Eye (tissue), 1 donor: Measurements from ENCODE around the gene CCDC184.
A peak's percentile ranks its signal among the peaks of the same experiment; 100 is the strongest.
"Not testable (repeated sequence)": the region's sequence is repeated elsewhere in the genome, so short reads cannot be mapped to it uniquely, and the experiment has no call there.

Source experiments
- DNase-seq: peaks from one replicate; pipeline ENCODE4 v3.0.0-alpha.2; 2015

Gene CCDC184

DNA sequence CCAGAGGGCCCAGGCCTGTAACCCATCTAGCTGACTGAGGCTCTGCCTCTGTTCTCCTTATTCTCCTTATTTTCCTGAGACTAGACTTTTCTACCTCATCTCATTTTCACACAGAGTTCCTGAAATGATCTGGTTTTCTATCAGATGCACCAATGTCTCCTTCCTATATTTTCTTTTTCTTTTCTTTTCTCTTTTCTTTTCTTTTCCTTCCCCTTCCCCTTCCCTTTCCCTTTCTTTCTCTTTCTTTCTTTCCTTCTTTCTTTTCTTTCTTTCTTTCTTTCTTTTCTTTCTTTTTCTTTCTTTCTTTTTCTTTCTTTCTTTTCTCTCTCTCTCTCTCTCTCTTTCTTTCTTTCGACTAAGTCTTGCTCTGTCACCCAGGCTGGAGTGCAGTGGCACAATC, 3.0 kb upstream of the CCDC184 start:
- no peak for DNase-seq

DNA sequence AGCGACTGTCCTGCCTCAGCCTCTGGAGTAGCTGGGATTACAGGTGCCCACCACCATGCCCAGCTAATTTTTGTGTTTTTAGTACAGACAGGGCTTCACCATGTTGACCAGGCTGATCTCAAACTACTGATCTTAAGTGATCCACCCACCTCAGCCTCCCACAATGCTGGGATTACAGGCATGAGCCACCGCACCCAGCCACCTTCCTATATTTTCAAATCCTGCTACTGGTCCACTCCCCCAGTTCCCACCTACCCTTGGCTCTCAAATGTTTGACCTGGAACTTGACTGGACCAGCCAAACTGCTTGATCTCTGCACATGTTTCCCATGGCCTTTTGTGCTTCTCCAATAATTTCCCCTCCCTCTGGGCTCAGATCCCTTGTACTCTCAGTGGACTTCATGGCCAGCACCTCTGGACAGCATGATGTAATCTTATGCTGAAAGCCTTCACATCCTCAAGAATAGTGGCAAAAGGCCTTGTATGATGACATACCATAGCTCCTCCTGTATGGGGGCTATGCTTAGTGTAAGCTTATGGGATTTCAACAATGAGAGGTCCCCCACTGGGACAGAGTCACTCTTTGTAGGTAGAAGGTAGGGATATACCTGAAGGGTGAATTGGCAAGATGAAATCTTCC, 2.5 kb upstream of the CCDC184 start:
- no peak for DNase-seq

DNA sequence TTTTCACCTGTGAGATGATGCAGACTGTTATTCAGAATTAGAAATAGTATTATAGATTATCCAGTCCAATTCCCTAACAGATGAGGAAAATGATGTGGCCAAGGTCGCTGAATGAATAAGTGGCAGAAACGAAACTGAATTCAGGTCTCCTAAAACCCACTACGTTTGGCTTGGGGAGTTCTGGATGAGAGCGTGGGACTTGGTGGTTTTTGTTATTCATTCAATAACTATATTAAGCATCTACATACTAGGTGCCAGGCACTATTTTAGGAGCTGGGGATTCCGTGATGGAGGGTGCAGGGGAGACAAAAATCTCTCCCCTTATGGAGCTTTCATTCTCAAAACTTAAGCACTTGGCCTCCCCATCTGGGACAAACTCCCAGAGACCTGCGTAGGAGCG, 813 bp upstream of the CCDC184 start:
- no peak for DNase-seq

GRCh38 chr12:48183876-48184548, 568 bp downstream of the CCDC184 start:
- DNase-seq: peak; percentile 66

GRCh38 chr12:48184549-48184922, 1.1 kb downstream of the CCDC184 start:
- peak; percentile 68 for DNase-seq

GRCh38 chr12:48185181-48185919, 1.9 kb downstream of the CCDC184 start:
- DNase-seq: peak; percentile 81

DNA sequence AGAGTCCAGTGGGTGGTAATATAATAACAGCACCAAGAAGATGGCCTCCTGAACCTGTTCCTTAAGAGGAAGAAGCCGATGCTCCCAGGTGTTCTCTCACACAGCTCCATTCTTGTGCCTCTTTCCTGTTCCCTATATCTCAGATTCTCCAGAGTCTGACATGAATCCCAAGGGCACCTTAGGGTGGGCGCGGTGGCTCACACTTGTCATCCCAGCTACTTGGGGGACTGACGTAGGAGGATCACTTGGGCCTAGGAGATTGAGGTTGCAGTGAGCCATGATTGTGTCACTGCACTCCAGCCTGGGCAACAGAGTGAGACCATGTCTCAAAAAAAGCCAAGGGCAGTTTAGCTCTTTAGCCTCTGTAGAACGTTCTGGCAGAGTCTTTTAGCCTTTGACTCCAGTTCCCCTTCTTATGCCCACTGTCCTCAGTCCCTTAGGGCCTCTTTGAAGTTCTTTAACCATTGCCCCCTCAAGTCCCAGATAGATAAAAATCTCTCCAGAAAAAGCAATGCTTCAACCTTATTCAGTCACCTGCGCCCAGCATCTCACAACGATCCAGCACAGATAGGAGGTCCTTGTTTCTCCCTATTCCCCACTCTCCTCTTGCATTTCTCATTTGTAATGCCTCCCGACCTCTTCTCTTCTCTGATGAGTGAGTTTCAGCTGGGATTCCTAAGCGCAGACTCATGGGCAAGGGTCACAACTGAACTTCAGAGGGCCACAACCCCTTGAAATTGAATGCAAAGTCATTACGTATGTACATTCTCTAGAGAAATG, 4.7 kb downstream of the CCDC184 start:
- DNase-seq: no peak

- DNase-seq: peak; percentile 96
Observed at GRCh38 chr12:48189331-48190125, 6.1 kb downstream of the CCDC184 start.

- no peak for DNase-seq
Observed at GRCh38 chr12:48191096-48191495, 7.7 kb downstream of the CCDC184 start.

DNA sequence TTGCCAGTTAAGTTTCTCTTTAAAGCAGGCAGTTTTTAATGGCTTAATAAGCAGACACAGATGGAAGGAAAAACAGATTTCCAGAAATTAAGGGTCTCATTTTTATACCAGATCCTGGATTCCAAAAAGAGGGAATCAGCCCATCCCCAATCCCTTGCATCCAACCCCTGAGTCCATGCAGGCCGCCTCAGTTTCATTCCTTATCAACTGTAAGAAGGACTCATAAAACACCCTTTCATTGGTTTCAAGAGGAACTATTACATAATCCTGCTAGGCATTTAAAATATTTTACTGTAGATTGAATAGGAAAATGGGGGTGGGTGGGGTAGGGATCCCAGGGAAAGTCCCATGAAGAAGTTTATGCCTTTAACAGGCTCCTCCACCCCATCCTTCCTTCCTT, 9.4 kb downstream of the CCDC184 start:
- DNase-seq: no peak

- no peak for DNase-seq
Observed at GRCh38 chr12:48193623-48194022, 10.2 kb downstream of the CCDC184 start.

- DNase-seq: peak; percentile 27
Observed at GRCh38 chr12:48194799-48195201, 11.4 kb downstream of the CCDC184 start.

DNA sequence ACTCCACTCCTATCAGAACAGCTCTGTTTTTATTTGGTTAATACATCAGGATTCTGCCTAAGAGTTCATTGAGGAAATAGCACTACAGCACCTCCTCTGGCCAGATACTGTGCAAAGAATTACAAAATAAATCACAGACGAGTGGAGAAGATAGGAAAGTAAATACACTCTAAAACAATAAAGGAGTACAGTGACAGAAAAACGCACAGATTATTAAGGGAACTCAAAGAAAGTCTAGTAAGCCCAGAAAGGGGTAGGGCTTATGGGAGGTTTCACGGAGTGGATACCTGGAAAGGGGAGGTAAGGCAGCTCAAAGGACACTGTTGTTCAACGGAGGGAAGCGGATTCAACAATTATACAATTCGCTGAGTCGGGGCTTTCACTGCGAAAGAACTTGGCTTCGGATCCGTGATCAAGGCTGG, 14.1 kb downstream of the CCDC184 start:
- DNase-seq: no peak

DNA sequence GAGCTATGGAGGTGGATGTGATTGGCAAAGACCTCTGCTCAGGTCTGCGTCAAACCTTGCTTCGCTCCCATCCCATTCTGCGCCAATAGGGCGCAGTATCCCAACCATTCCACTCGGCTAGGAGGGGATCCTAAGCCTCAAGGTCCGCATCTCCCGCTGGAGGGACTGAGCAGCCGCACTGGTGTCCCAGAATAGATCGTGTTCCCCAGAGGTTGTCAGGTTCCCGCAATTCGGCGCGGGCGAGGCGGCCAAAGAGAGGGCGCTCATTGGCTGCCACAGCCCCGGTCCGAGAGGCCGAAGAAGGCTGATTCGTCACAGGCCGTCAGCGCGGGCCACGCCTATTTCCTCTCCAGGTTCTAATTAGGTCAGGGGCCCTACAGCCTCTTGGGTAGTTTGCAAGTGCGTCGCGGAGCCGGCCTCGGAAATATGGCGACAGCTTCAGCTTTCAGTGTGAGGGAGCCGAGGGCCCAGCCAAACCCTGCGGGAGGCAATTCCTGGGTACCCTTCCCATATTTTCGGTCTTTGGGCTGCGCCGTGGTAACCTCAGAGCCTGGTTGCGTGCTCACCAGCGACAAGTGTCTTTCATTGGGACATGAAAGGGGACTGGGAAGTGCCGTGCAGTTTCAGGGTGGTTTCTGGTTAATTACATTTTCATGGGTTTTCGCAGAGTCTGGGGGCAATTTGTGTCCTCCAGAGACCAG, 14.7 kb downstream of the CCDC184 start:
- DNase-seq: peak; percentile 98

DNA sequence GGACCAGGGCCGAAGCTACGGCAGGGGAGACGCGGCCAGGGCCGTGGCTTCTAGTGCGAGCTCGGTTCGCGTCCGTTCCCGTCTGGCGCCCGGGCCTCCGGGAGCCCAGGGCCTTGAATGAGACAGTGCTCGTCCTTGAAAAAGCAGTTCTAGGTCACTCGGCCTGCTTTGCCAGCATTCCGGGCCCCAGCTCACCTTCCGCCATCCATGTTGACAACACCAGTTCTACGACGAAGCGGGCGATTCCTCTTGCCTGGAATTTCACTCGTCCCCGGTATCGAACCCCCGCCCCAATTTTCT, 15.2 kb downstream of the CCDC184 start:
- DNase-seq: no peak

GRCh38 chr12:48198985-48199384, 15.5 kb downstream of the CCDC184 start:
- no peak for DNase-seq

DNA sequence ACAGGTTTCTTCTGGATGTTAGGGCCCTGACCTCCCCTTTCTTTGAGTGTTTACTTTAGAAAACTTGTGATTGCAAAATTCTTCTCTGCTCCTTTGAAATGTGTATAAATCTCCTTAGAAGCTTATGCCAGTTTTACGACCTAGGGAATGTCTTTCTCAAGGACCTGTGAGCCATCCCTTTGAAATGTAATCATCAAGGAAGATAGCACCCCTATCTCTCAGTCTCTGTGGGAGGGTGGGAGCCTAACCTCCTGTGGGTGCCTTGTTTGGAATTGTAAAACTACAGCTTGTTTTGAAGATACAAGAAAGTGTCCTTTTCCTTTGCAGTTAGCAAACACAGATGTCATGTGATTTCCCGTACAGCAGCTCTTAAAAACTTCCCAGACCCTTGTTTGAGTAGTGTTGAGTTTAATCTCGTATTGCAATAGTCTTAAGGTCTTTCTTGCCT, 16.4 kb downstream of the CCDC184 start:
- DNase-seq: peak; percentile 24

- no peak for DNase-seq
Observed at GRCh38 chr12:48201091-48201490, 17.6 kb downstream of the CCDC184 start.

DNA sequence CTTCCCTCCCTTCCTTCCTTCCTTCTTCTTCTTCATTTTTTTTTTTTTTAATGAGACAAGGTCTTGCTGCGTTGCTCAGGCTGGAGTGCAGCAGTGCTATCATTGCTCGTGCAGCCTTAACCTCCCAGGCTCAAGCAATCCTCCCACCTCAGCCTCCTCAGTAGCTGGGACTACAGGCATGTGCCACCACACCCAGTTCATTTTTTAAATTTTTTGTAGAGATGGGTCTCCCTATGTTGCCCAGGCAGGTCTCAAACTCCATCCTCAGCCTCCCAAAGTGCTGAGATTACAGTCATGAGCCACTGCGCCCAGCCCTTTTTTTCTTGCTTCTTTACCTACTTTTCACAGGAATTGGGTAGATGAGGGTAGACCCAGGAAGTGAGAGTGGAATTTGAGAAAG, 18.1 kb downstream of the CCDC184 start:
- no peak for DNase-seq

DNA sequence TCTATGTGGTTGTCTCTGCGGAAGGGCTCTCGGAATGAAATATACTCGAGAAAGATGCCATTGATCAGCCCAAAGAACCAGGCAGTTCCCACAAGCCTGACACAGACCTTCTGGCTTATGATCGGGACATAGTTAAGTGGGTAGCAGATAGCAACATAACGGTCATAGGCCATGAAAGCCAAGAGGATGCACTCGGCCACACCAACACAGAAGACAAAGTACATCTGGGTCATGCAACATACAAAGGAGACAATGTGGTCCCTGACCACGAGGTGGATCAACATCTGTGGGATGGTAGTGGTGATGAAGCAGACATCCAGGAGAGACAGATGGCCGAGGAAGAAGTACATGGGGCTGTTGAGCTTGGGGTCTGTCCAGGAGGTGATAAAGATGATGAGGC, 19.3 kb downstream of the CCDC184 start:
- no peak for DNase-seq

DNA sequence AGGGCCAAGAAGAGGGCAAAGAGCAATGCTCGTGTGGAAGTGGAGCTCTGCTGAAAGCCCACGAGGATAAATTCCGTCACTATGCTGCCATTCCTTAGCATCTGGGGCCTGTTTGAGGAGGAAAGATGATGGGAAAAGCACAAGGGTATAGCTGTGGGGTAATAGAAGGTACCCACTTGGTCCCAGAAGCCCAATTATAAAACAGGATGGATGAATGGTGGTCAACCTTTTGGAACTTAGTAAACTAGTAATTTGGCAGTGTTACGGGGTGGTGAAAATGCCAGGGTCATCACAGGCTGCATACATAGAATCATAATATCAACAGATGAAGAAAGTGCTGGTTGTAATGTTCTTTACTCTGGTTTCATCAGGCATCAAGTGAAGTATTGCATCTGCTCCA, 19.7 kb downstream of the CCDC184 start, which contains the start of gene OR10AD1:
Gene OR10AD1 (minus strand): TSS at position 101 of the 400 bp plus-strand sequence. CDS start 0 bp downstream, at position 101.
- no peak for DNase-seq

- DNase-seq: not testable (repeated sequence)
Observed at GRCh38 chr12:48209495-48209894, 26.1 kb downstream of the CCDC184 start.
